Bronchial epithelial cell (primary cell): Measurements from ENCODE around the gene UCHL1. TPM values are rescaled to one million over a fixed set of nuclear protein-coding genes. Genes with fewer than 3 reads are reported as not detected.
A peak's percentile ranks its signal among the peaks of the same experiment; 100 is the strongest.

Experiments
- DNase-seq: peaks from one replicate; pipeline ENCODE4 v3.0.0-alpha.2; 2010; ENCODE audit warnings: low read depth
- FAIRE-seq: peaks from 2 replicates; lab custom pipeline; 2011; peaks lifted over from hg19 to GRCh38; lab: Jason Lieb, UNC
- H3K27me3 ChIP-seq: 2 replicates; pipeline ENCODE4 v1.5.1; 2011; ENCODE audit warnings: low read length; ENCODE audit not compliant: control insufficient read depth, insufficient read depth
- H3K36me3 ChIP-seq: 2 replicates; pipeline ENCODE4 v1.5.1; 2011; ENCODE audit warnings: low read length; ENCODE audit not compliant: control insufficient read depth, insufficient read depth
- H3K4me3 ChIP-seq: 2 replicates; pipeline ENCODE4 v1.5.1; 2011; ENCODE audit warnings: mild to moderate bottlenecking, low read depth, low read length, control low read depth
- total RNA-seq: library from RNA; depleted of rRNA; stranded (reverse); fragments of >200 nt; gene quantifications from 2 replicates; pipeline ENCODE4 v1.2.1, GENCODE V29; 2014
- TF ChIP-seq, protein P1 (sequence below): IDR thresholded peaks from 2 replicates; pipeline ENCODE4 v1.5.1; 2011; ENCODE audit warnings: mild to moderate bottlenecking, moderate library complexity, low read length, control low read depth, inconsistent platforms; ENCODE audit not compliant: insufficient read depth, severe bottlenecking

UCHL1 gene
- total RNA-seq, 1 donor from 2014 or later = 28.4 TPM

GRCh38 chr4:41212616-41213203 lies 44.0 kb upstream of the UCHL1 start:
- FAIRE-seq = no peak
- Histone ChIP-seq H3K27me3 (no peaks in the 10 kb centered on the region), H3K4me3 (peak overlapping the region; percentile 86), H3K36me3 (no peaks in the 10 kb centered on the region)
- TF ChIP-seq, protein P1, sequence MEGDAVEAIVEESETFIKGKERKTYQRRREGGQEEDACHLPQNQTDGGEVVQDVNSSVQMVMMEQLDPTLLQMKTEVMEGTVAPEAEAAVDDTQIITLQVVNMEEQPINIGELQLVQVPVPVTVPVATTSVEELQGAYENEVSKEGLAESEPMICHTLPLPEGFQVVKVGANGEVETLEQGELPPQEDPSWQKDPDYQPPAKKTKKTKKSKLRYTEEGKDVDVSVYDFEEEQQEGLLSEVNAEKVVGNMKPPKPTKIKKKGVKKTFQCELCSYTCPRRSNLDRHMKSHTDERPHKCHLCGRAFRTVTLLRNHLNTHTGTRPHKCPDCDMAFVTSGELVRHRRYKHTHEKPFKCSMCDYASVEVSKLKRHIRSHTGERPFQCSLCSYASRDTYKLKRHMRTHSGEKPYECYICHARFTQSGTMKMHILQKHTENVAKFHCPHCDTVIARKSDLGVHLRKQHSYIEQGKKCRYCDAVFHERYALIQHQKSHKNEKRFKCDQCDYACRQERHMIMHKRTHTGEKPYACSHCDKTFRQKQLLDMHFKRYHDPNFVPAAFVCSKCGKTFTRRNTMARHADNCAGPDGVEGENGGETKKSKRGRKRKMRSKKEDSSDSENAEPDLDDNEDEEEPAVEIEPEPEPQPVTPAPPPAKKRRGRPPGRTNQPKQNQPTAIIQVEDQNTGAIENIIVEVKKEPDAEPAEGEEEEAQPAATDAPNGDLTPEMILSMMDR = peak; percentile 77
- peak; percentile 74 for DNase-seq

- Histone ChIP-seq H3K36me3 (no peaks in the 10 kb centered on the region), H3K27me3 (no peaks in the 10 kb centered on the region), H3K4me3 (peak overlapping the region; percentile 86)
- FAIRE-seq = no peak
- no peak for DNase-seq
- TF ChIP-seq, protein P1 = no peak
Observed at GRCh38 chr4:41213625-41214135, 43.0 kb upstream of the UCHL1 start.

DNA sequence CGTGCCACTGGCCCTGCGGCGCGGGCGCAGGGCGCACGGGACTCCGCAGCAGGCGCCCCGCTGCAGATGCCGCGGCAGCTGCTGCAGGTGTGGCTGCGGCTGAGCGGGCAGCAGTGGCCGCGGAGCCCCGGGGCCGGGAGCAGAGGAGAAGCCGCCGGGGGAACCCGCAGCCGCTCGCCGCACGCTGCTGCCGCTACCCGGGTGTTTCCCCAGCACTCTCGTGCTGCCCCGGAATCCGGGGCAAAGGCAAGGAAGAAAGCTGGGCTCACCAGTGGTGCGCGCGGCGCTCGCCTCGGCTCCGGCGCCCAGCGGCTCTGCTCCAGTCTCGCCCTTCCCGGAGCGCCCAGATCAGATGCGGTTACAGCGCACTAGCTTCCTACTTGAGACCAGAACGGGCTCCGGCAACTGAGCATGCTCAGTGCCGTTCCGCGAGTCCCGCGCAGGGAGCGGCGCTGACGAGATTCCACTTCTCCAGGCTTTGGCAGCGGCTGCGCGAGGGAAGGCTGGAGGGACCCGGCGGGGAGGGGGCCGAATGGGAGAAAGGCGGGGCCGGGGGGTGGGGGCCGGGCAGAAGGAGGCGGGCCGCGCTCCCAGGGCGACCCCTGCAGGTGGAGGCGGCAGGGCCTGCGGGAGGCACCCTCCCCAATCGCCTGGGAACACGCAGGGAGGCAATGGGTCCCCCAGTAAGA lies 42.4 kb upstream of the UCHL1 start, which contains the start of gene APBB2:
APBB2 (minus strand) TSS at position 407 of the 689 bp plus-strand sequence. CDS start 181,288 bp downstream, outside the sequence.
- TF ChIP-seq, protein P1 = peak; percentile 80
- H3K36me3 ChIP-seq = no peaks in the 10 kb centered on the region
- no peaks in the 10 kb centered on the region for H3K27me3 ChIP-seq
- peak within 1 kb of the TSS; percentile 86 for H3K4me3 ChIP-seq
- DNase-seq (peak; percentile 90), FAIRE-seq (no peak)

DNA sequence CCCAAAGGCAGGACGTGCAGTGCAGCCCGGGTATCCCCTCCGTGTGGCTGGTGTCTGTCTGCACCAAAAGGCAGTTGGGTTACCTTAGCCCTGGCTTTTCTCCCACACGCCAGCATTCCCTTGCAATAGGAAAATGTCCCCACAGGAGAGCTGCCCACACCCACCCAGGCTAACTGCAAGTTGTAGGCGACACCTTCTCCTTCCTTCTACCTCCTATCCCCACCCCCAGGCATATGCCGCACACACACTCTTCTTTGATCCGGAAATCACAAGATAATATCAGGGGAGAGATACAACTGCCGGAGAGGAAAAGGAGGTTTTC lies 41.9 kb upstream of the UCHL1 start:
- Histone ChIP-seq H3K4me3 (peak overlapping the region; percentile 2), H3K36me3 (no peaks in the 10 kb centered on the region), H3K27me3 (no peaks in the 10 kb centered on the region)
- TF ChIP-seq, protein P1 = no peak
- FAIRE-seq (no peak), DNase-seq (no peak)

GRCh38 chr4:41215155-41215554 lies 41.6 kb upstream of the UCHL1 start:
- H3K36me3 ChIP-seq = no peaks in the 10 kb centered on the region
- TF ChIP-seq, protein P1 = no peak
- H3K4me3 ChIP-seq = no peak overlapping the region
- H3K27me3 ChIP-seq = no peaks in the 10 kb centered on the region
- no peak for DNase-seq
- no peak for FAIRE-seq
